ENCODE results near the gene NOXO1.

Gene NOXO1

DNA sequence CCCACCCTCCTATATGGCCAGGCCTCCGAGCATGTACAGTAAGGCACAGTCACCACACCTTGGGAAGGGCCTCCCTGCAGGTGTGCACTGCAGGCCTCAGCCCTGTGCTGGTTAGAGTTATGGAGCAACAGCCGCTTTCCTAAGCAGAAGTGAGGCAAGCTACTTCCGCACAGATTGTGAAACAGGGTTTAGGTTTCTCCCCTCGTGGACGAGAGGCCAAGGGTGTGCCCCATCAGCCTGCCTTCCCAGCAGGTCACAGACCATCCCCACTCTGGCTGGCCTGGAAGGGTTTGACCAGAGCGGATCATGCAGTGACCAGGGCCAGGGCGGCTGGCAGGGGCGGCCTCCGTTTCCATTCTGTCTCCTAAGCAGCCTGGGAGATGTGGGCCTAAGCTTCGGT, 43.0 kb downstream of the NOXO1 start:
- DNase-seq, result no peak

DNA sequence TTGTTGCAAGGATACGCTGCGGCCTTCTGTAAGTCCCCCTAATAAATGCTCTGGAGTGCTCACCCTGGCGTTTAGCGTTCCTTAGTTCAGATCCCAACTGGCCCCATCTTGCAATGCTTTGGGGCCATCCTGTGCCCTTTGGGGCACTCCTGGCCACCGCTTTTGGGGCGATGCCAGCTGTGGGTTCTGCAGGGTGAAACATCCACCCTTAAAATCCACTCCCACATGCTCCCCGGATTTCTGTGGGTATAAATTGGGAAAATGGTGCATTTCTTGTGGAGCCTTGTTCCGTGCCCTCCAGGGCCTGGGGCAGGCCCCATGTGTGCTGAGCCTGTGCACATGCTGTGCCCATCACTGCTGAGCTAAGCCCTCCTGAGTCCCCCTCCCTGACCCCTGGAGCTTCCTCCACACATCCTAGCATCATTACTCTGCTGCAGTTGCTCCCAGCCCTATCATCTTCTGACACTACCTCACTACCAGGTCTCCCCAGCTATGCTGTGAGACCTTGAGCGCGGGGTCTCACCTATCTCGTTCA, 44.3 kb downstream of the NOXO1 start:
- no peak for DNase-seq

DNA sequence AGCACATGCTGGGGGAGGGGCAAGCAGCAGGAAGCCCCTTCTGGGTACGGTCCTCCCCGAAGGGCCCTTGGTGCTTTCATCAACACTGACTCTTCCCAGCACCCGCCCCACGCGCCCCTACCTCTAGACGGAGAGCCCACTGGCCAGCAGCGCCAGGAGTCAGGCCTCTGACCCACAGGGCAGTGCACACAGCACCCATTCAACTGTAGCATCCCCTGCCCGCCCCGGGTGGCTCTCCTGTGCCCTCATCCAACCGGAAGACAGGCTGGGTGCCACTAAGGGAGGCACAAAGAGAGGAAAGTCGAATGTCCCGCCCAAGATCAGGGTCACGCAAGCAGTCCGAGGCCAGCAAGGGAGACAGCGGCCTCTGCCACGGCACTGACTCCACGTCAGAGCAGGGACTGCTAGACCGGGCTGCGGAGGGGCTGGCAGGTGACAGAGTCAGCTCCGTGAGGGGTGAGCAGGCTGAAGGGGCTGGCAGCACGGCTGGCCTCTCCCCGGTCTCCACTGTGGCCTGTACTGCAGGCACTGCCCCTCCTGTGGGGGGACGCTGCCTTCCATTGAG, 48.1 kb downstream of the NOXO1 start:
- no peak for DNase-seq

DNA sequence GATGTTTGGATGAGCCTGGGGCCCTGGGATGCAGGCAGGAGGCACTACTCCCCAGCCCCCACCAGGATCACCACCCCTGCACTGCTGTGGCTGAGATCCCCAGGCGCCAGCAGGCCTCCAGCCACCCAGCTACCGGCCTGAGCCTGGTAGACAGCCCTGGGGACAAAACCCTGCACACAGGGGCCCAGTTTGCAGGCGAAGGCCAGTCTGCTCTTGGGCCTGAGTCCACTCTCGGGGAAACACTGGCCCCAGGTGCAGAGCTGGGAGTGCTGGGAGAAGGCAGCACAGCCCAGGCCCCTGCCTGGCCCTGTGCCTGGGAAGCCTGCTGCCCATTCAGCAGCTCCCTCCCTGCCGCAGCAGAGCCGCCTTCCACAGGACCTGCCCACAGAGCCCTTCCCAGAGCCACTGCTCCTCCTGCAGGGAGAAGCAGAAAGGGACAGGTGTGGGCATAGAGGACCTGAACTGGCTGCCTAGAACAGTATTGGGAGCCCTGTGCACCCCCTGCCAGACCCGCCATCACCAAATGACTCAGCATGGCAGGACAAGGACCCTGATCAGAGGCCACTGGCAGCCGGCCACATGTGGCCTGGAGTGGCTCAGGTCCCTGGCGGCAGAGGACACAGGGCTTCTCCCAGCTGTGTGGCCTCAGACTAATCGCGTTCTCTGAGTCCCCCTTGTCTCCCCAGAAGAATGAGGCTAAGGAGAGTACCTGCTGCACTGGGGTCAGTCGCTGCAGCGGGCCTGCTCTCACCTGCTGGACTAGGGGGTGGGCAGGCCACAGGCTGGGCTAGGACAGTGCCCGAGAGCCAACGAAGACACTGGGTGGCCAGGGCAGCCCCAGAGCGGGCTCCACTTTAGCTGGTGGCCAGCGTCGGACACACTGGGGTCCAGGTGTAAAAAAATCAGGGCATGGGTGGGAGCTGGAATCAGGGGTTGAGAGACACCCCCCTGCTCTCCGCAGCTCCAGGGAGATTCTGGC, 48.9 kb downstream of the NOXO1 start:
- DNase-seq, result no peak

DNA sequence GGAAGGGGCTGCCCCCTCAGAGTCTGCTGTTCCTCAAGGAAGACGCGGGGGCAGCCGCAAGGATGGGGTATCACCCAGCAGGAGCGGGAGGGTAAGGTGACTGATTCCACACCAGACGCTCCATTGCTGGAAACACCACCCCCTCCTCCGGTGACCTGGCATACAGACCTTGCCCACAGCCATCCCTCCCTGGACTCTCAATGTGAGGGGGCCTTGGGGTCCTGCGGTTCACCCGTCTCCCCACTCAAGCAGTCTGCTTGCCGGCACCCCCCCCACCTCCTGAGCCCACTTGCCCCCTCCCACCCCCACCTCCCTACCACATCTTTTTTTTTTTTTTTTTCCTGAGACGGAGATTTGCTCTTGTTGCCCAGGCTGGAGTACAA, 50.9 kb downstream of the NOXO1 start:
- no peak for DNase-seq

DNA sequence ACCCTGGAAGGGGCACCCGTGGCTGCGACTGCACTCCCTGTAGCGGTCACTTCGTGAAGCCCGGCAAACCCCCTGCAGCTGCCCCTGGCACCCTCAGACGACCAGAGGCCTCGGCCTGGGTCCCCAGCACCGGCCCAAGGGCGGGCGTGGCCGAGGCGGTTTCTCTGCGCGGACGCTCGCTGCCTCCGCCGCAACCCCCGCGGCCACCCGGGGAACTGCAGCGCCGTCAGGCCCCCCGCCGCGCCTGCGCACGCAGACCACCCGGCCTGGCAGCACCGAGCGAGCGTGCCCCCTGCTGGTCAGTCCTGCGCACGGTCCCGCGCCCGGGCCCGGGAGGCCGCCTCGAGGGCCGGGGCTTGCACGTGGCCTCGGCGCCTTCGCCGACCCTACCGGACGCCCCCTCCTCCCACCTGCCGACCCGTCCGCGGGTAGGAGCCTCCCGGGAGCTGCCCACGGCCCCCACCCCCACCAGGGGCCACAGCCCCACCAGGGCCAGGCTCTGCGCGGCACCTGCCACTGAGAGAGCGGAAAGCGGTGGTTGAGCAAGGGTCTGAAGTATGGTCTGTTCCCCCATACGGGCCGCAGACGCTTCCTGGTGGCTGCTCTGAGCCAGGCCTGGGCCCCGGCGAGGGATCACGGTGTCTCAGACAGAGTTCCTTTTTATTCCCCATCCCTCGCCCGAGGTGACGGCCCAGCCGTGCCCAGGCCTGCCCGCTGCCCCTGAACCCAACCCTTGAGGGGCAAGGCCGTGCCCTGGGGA, 51.5 kb downstream of the NOXO1 start:
- DNase-seq, result peak; percentile 90 to 92

DNA sequence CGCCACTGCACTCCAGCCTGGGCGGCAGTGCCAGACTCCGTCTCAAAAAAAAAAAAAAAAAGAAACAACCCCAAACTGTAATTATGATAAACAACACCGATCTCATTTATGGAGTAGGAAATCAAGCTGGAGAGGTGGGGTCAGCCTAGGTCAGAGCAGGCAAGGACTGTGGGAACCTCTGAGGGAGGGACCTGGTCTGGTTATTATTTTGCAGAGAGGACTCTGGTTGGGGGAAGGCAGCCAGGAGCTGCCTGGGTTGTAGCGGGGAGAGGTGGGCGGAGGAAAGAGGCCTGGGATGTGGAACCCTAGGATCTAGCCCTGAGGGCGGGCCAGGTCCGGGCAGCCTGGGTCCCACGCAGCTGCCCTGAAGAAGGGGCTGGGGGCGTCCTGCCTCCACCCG, 52.2 kb downstream of the NOXO1 start:
- no peak for DNase-seq
